Left ventricle myocardium inferior (tissue), 1 donor: ENCODE measurements around the gene KCNH6. TPM values are rescaled to one million over a fixed set of nuclear protein-coding genes. Genes with fewer than 3 reads are reported as not detected.

Experiments used
- DNase-seq: peaks from one replicate; pipeline ENCODE4 v3.0.0-alpha.2; 2020
- H3K27ac ChIP-seq: fragments of 200-600 bp; replicated peaks from 2 replicates; pipeline ENCODE4 v1.8.0; 2021
- H3K27me3 ChIP-seq: fragments of 200-600 bp; 2 replicates; pipeline ENCODE4 v1.8.0; 2021; ENCODE audit warnings: low read depth
- H3K36me3 ChIP-seq: fragments of 200-600 bp; 2 replicates; pipeline ENCODE4 v1.8.0; 2021
- H3K4me1 ChIP-seq: fragments of 200-600 bp; 2 replicates; pipeline ENCODE4 v1.8.0; 2021
- H3K4me3 ChIP-seq: fragments of 200-600 bp; 2 replicates; pipeline ENCODE4 v1.8.0; 2021; ENCODE audit warnings: mild to moderate bottlenecking, moderate library complexity
- H3K9me3 ChIP-seq: fragments of 200-600 bp; replicated peaks from 2 replicates; pipeline ENCODE4 v1.8.0; 2021
- intact Hi-C: fragments of 100-400 bp; cut with micrococcal nuclease; formaldehyde crosslinking; loops from one replicate; pipeline ENCODE4 v1.11.0; 2022
- total RNA-seq: library from RNA; stranded (reverse); fragmentation: NEBNext Ultra II Directional; extraction: Animal tissue kit (Norgen Biotek cat#: 25700); gene quantifications from one replicate; pipeline ENCODE4 v1.2.1, GENCODE V29; 2021
- TF ChIP-seq, protein P1 (sequence below): fragments of 200-600 bp; IDR thresholded peaks from 2 replicates; pipeline ENCODE4 v1.8.0; 2021; ENCODE audit warnings: antibody characterized with exemption, mild to moderate bottlenecking, borderline replicate concordance
- donor health status: DM: no; HTN: yes; CAD: no; lungs with severe emphysema.

Gene KCNH6
- total RNA-seq, 1 donor from 2014 or later: not detected

DNA sequence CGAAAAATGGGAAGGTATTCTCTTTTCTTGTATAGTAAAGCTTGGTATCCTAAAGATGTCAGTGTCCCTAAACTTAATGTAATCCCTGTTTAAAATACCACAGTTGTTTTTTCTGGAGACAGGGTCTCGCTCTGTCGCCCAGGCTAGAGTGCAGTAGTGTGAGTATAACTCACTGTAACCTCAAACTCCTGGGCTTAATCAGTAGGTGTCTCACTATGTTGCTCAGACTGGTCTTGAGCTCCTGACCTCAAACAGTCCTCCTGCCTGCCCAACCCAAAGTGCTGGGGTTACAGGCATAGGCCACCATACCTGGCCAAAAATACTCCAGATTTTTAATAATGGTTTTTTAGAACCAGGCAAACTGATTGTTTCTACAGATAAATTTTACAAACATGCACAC, 35.3 kb downstream of the KCNH6 start:
- no peak for DNase-seq

DNA sequence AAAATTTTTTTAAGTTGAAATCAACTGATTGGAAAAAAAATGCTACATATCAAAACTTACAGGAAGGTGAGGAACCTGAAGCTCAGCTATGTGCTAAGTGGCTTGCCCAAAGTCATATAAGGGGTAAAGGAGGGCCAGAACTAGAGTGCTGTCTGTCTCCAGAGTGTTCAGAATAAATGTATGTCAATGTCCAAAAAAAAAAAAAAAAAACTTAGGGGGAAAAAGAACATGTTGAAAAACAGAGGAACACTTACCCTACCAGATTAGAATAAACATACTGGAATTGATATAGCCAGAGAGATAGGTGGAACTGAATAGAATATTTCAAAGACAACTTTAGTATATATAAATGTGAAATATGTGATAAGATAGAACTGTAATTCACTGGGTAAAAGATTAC, 38.7 kb downstream of the KCNH6 start:
- intact Hi-C loops: no loop called here
- TF ChIP-seq, protein P1, sequence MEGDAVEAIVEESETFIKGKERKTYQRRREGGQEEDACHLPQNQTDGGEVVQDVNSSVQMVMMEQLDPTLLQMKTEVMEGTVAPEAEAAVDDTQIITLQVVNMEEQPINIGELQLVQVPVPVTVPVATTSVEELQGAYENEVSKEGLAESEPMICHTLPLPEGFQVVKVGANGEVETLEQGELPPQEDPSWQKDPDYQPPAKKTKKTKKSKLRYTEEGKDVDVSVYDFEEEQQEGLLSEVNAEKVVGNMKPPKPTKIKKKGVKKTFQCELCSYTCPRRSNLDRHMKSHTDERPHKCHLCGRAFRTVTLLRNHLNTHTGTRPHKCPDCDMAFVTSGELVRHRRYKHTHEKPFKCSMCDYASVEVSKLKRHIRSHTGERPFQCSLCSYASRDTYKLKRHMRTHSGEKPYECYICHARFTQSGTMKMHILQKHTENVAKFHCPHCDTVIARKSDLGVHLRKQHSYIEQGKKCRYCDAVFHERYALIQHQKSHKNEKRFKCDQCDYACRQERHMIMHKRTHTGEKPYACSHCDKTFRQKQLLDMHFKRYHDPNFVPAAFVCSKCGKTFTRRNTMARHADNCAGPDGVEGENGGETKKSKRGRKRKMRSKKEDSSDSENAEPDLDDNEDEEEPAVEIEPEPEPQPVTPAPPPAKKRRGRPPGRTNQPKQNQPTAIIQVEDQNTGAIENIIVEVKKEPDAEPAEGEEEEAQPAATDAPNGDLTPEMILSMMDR: no peak
- H3K36me3 ChIP-seq: no peaks in the 10 kb centered on the region

More for the DNA sequence above, 35.3 kb downstream of the KCNH6 start:
- H3K4me3 ChIP-seq: no peak overlapping the region
- H3K27me3 ChIP-seq: no peaks in the 10 kb centered on the region
- H3K27ac ChIP-seq: no peak overlapping the region
- TF ChIP-seq, protein P1: no peak
- intact Hi-C loops: no loop called here
- peaks cover 46% of the 10 kb centered on the region for H3K4me1 ChIP-seq
- H3K9me3 ChIP-seq: no peaks in the 10 kb centered on the region
- H3K36me3 ChIP-seq: no peaks in the 10 kb centered on the region

DNA sequence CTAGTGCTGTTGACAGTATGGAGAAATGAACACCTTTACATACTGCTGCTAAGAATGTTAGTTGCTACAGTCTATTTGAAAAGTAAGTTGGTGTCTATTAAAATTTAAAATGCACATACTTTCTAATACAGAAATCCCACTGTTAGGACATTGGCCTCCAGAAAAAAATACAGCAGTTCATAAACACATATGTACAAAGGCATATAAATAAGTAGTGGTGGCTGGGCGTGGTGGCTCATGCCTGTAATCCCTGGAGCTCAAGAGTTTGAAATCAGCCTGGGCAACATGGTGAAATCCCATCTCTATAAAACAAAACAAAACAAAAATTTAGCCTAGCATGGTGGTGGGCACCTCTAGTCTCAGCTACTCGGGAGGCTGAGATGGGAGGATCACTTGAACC, 40.2 kb downstream of the KCNH6 start:
- peaks cover 21% of the 10 kb centered on the region for H3K4me1 ChIP-seq
- no peaks in the 10 kb centered on the region for H3K27me3 ChIP-seq
- no peaks in the 10 kb centered on the region for H3K36me3 ChIP-seq
- TF ChIP-seq, protein P1: no peak
- no peaks in the 10 kb centered on the region for H3K9me3 ChIP-seq
- no peak for DNase-seq
- no peak overlapping the region for H3K27ac ChIP-seq
- H3K4me3 ChIP-seq: no peak overlapping the region
- intact Hi-C loops: no loop called here

More for the DNA sequence above, 38.7 kb downstream of the KCNH6 start:
- H3K27ac ChIP-seq: no peak overlapping the region
- H3K9me3 ChIP-seq: no peaks in the 10 kb centered on the region
- no peak for DNase-seq
- no peaks in the 10 kb centered on the region for H3K27me3 ChIP-seq
- peaks cover 16% of the 10 kb centered on the region for H3K4me1 ChIP-seq
- H3K4me3 ChIP-seq: no peak overlapping the region

DNA sequence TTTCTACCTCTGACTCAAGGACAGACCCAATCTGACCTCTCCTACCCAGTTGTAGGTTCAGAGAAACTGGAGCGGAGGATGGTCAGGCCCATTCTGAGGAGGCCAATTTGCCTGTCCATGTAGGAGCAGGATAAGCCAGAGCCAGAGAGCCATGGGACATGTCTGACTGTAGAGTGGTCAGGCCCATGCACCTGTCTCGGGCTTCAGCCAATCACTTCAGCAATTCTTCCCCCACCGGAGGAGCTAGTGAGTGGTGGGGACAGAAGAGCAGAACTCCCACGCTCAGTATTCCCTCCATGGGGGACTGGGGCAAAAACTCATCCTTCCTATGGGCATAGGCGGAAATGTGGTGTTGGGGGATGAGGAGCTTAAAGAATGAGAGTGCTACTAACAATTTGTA, 41.4 kb downstream of the KCNH6 start:
- H3K36me3 ChIP-seq: no peaks in the 10 kb centered on the region
- no peak for DNase-seq
- H3K4me1 ChIP-seq: peaks cover 26% of the 10 kb centered on the region
- TF ChIP-seq, protein P1: no peak
- no peak overlapping the region for H3K27ac ChIP-seq
- H3K9me3 ChIP-seq: no peaks in the 10 kb centered on the region
- H3K4me3 ChIP-seq: no peak overlapping the region
- no peaks in the 10 kb centered on the region for H3K27me3 ChIP-seq
- intact Hi-C loops: no loop called here

DNA sequence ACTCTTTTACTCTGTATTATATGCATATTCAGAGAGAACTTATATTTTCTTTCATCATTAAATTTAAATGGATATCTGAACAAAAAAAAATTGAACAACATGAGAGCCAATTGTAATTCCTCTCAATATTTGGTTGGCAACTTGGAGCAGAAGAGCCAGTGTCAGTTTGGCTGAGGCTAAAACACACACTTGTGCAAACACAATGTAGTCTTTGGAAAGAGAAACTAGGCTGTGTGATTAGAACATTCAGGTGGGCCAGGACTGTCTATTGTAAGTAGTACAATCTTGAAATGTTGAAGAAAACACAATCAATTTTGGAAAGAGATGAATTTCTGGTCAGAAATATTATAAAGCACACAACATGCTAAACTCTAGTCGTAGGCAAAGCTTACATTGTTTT, 44.1 kb downstream of the KCNH6 start:
- H3K4me1 ChIP-seq: peaks cover 23% of the 10 kb centered on the region
- no peaks in the 10 kb centered on the region for H3K27me3 ChIP-seq
- H3K9me3 ChIP-seq: no peaks in the 10 kb centered on the region
- TF ChIP-seq, protein P1: no peak
- intact Hi-C loops: no loop called here
- H3K4me3 ChIP-seq: no peak overlapping the region
- no peak for DNase-seq
- no peaks in the 10 kb centered on the region for H3K36me3 ChIP-seq
- no peak overlapping the region for H3K27ac ChIP-seq

DNA sequence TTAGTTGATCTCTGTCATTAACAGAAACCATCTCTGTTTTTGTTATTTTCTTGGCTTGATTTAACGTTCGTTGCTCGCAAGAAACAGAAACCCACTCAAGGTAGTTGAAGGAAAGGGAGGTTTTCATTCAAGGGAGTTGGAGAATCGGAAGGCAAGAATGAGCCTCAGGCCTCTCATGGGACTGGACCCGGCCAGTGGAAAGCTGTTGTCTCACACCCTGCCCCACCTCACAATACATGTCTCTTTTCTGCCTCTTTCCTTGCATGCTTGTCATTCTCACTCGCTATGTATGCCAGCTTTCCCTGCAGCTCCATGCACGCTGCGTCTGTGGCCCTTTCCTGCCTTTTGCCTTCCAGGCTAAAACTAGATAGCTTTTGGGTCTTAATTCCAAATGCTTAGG, 45.4 kb downstream of the KCNH6 start:
- Histone ChIP-seq H3K4me1 (peaks cover 16% of the 10 kb centered on the region), H3K4me3 (no peak overlapping the region), H3K9me3 (no peaks in the 10 kb centered on the region), H3K27me3 (no peaks in the 10 kb centered on the region), H3K36me3 (no peaks in the 10 kb centered on the region), H3K27ac (no peak overlapping the region)
- DNase-seq: no peak
- TF ChIP-seq, protein P1: no peak
- intact Hi-C loops: no loop called here
